ENCODE data around the gene EPB41L3.

The EPB41L3 gene

DNA sequence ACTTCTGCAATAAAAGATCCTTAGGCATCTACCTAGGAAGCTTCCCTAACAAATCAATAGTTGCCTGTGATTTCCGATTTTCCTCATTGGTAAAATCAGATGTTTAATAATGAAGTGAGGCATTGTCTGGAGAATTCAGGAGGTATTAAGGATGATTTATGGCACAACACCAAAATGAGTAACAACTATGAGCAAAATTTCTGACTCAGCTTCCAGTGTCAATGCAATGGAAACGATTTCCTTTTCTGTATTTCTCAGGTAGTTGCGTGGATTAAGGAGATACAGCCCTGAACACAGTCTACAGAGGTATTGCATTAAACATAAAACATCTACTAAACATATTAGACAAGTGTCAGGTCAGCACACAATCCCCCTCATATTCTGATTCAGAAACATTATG, 99.5 kb downstream of the EPB41L3 start:
- Histone ChIP-seq H2AFZ (ENCODE audit: low read depth, low read length) (no peak overlapping the region), H3K9me3 (ENCODE audit: insufficient read depth, low read length) (no peaks in the 10 kb centered on the region), H3K4me1 (ENCODE audit: low read length) (peaks cover 14% of the 10 kb centered on the region), H3K79me2 (ENCODE audit: low read length) (no peaks in the 10 kb centered on the region), H3K27ac (ENCODE audit: low read length) (no peak overlapping the region), H3K27me3 (ENCODE audit: low read depth, low read length) (no peaks in the 10 kb centered on the region), H3K9ac (ENCODE audit: low read length) (no peak overlapping the region), H3K4me3 (ENCODE audit: low read length) (no peak overlapping the region), H4K20me1 (ENCODE audit: insufficient read depth, low read length) (no peaks in the 10 kb centered on the region), H3K4me2 (ENCODE audit: low read length) (no peak overlapping the region), H3K36me3 (replicated peaks; ENCODE audit: low read depth, low read length) (no peaks in the 10 kb centered on the region)
- TF ChIP-seq EZH2phosphoT487 (IDR thresholded peaks at IDR 0.05; ENCODE audit: low read depth) (no peak), CTCF (IDR thresholded peaks at IDR 0.05; ENCODE audit: low read depth, low read length) (no peak)

DNA sequence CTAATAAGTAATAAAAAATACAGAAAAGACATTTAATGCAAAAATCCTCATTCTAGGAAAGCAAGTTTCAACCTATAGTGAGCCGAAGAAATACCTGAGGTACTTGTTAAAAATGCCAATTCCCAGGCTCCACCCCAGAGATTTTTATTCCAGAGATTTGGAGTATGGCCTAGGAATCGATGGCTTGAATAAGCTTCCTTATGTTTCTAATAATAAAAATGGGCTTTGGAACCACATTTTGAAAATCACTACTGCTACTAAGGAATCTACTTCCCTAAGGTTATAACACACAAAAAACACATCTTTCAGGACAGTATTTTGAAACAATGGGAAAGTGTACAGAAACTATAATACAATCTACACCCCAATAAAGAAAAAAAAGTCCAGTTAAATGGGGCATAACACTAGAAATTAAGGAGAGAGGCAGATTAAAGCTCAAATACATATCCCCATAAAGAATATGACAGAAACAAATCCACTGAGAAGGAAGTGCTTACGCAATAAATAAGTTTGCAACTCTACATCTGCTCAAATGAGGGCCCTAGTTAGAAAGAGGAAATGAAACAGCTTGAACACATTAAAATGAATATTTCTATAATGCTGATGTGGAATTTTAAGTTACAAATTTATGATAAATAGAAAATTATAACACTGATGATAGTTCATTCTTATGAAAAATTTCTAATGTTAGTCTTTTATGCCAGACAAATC, 103.7 kb downstream of the EPB41L3 start:
- TF ChIP-seq CTCF (IDR thresholded peaks at IDR 0.05; ENCODE audit: low read depth, low read length) = no peak
- no peak for TF ChIP-seq EZH2phosphoT487 (IDR thresholded peaks at IDR 0.05; ENCODE audit: low read depth)
- no peaks in the 10 kb centered on the region for H3K27me3 ChIP-seq (ENCODE audit: low read depth, low read length)
- H3K4me1 ChIP-seq (ENCODE audit: low read length) = peaks cover 12% of the 10 kb centered on the region
- H2AFZ ChIP-seq (ENCODE audit: low read depth, low read length) = no peak overlapping the region
- H4K20me1 ChIP-seq (ENCODE audit: insufficient read depth, low read length) = no peaks in the 10 kb centered on the region
- no peaks in the 10 kb centered on the region for H3K79me2 ChIP-seq (ENCODE audit: low read length)
- no peak overlapping the region for H3K9ac ChIP-seq (ENCODE audit: low read length)
- H3K4me2 ChIP-seq (ENCODE audit: low read length) = no peak overlapping the region
- H3K4me3 ChIP-seq (ENCODE audit: low read length) = no peak overlapping the region
- H3K36me3 ChIP-seq (replicated peaks; ENCODE audit: low read depth, low read length) = no peaks in the 10 kb centered on the region
- no peaks in the 10 kb centered on the region for H3K9me3 ChIP-seq (ENCODE audit: insufficient read depth, low read length)
- no peak overlapping the region for H3K27ac ChIP-seq (ENCODE audit: low read length)

DNA sequence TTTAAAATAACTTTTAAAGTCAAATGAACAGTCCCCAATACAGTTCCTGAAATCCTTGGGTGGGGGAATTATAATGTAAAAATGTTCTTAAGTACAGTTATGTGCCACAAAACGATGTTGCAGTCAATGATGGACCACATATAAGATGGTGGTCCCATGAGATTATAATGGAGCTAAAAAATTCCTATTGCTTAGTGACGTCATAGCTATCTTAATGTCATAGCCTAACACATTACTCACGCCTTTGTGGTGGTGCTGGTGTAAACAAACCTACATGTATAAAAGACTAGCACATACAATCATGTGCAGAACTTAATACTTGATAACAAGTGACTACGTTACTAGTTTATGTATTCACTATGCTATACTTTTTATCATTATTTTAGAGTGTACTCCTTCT, 109.4 kb downstream of the EPB41L3 start:
- Histone ChIP-seq H3K9ac (ENCODE audit: low read length) (no peak overlapping the region), H3K4me3 (ENCODE audit: low read length) (no peak overlapping the region), H3K4me2 (ENCODE audit: low read length) (no peak overlapping the region), H2AFZ (ENCODE audit: low read depth, low read length) (no peak overlapping the region), H4K20me1 (ENCODE audit: insufficient read depth, low read length) (no peaks in the 10 kb centered on the region), H3K36me3 (replicated peaks; ENCODE audit: low read depth, low read length) (no peaks in the 10 kb centered on the region), H3K9me3 (ENCODE audit: insufficient read depth, low read length) (no peaks in the 10 kb centered on the region), H3K27ac (ENCODE audit: low read length) (no peak overlapping the region), H3K4me1 (ENCODE audit: low read length) (no peaks in the 10 kb centered on the region), H3K27me3 (ENCODE audit: low read depth, low read length) (no peaks in the 10 kb centered on the region), H3K79me2 (ENCODE audit: low read length) (no peaks in the 10 kb centered on the region)
- TF ChIP-seq CTCF (IDR thresholded peaks at IDR 0.05; ENCODE audit: low read depth, low read length) (no peak), EZH2phosphoT487 (IDR thresholded peaks at IDR 0.05; ENCODE audit: low read depth) (no peak)

GRCh38 chr18:5431836-5432575, 111.8 kb downstream of the EPB41L3 start:
- H3K36me3 ChIP-seq (replicated peaks; ENCODE audit: low read depth, low read length) = no peaks in the 10 kb centered on the region
- H3K4me1 ChIP-seq (ENCODE audit: low read length) = no peaks in the 10 kb centered on the region
- no peaks in the 10 kb centered on the region for H3K27me3 ChIP-seq (ENCODE audit: low read depth, low read length)
- no peaks in the 10 kb centered on the region for H4K20me1 ChIP-seq (ENCODE audit: insufficient read depth, low read length)
- H3K9me3 ChIP-seq (ENCODE audit: insufficient read depth, low read length) = no peaks in the 10 kb centered on the region
- H3K9ac ChIP-seq (ENCODE audit: low read length) = no peak overlapping the region
- no peak overlapping the region for H2AFZ ChIP-seq (ENCODE audit: low read depth, low read length)
- H3K4me3 ChIP-seq (ENCODE audit: low read length) = no peak overlapping the region
- H3K79me2 ChIP-seq (ENCODE audit: low read length) = no peaks in the 10 kb centered on the region
- no peak for TF ChIP-seq CTCF (IDR thresholded peaks at IDR 0.05; ENCODE audit: low read depth, low read length)
- no peak for TF ChIP-seq EZH2phosphoT487 (IDR thresholded peaks at IDR 0.05; ENCODE audit: low read depth)
- no peak overlapping the region for H3K27ac ChIP-seq (ENCODE audit: low read length)
- no peak overlapping the region for H3K4me2 ChIP-seq (ENCODE audit: low read length)

Measured in OCI-LY3 (cell line).